SW480 (cell line): ENCODE data around the gene ARID4B.
"Not testable (repeated sequence)": the region's sequence is repeated elsewhere in the genome, so short reads cannot be mapped to it uniquely, and the experiment has no call there.

Source experiments
- DNase-seq: peaks from one replicate; pipeline ENCODE4 v3.0.0-alpha.2; 2016; ENCODE audit warnings: low spot score

ARID4B gene

GRCh38 chr1:235268379-235269125 is 59.4 kb downstream of the ARID4B start:
- DNase-seq, result no peak

- DNase-seq, result no peak
Observed at GRCh38 chr1:235266967-235267366, 61.0 kb downstream of the ARID4B start.

- no peak for DNase-seq
Observed at GRCh38 chr1:235266325-235266724, 61.7 kb downstream of the ARID4B start.

GRCh38 chr1:235265900-235266299 is 62.1 kb downstream of the ARID4B start:
- DNase-seq, result no peak

GRCh38 chr1:235264327-235264726 is 63.7 kb downstream of the ARID4B start:
- no peak for DNase-seq

- DNase-seq, result no peak
Observed at GRCh38 chr1:235262539-235262938, 65.4 kb downstream of the ARID4B start.

- DNase-seq, result no peak
Observed at GRCh38 chr1:235261243-235261642, 66.7 kb downstream of the ARID4B start.

- no peak for DNase-seq
Observed at GRCh38 chr1:235259133-235259778, 68.7 kb downstream of the ARID4B start.

- not testable (repeated sequence) for DNase-seq
Observed at GRCh38 chr1:235258068-235258467, 69.9 kb downstream of the ARID4B start.

GRCh38 chr1:235254721-235255120 is 73.3 kb downstream of the ARID4B start:
- no peak for DNase-seq

- DNase-seq, result peak; percentile 72
Observed at GRCh38 chr1:235253219-235253962, 74.6 kb downstream of the ARID4B start.

- no peak for DNase-seq
Observed at GRCh38 chr1:235250430-235250829, 77.5 kb downstream of the ARID4B start.

GRCh38 chr1:235246022-235246948 is 81.7 kb downstream of the ARID4B start:
- no peak for DNase-seq

GRCh38 chr1:235244974-235245592 is 82.9 kb downstream of the ARID4B start:
- DNase-seq, result no peak

- no peak for DNase-seq
Observed at GRCh38 chr1:235240960-235241359, 87.0 kb downstream of the ARID4B start.

GRCh38 chr1:235239851-235240250 is 88.1 kb downstream of the ARID4B start:
- DNase-seq, result no peak

- no peak for DNase-seq
Observed at GRCh38 chr1:235238558-235238957, 89.4 kb downstream of the ARID4B start.

- no peak for DNase-seq
Observed at GRCh38 chr1:235236128-235236527, 91.9 kb downstream of the ARID4B start.

- no peak for DNase-seq
Observed at GRCh38 chr1:235229868-235230267, 98.1 kb downstream of the ARID4B start.

GRCh38 chr1:235227414-235227813 is 100.6 kb downstream of the ARID4B start:
- DNase-seq, result no peak

GRCh38 chr1:235226933-235227332 is 101.0 kb downstream of the ARID4B start:
- no peak for DNase-seq
